Stimulated activated CD4-positive, alpha-beta T cell treated with anti-CD3 and anti-CD28 coated beads, TNF-alpha, amount 100 ng/mL, for 24 hours (primary cell): ENCODE data around the gene AGPAT3.
"Not testable (repeated sequence)": the region's sequence is repeated elsewhere in the genome, so short reads cannot be mapped to it uniquely, and the experiment has no call there.

Experiments used
- DNase-seq, 3 experiments: peaks; one replicate each; pipeline ENCODE4 v3.0.0-alpha.2; 2020; ENCODE audit warnings: low read depth in 3 of 3

Gene AGPAT3

GRCh38 chr21:43864962-43865539 lies at the start of gene AGPAT3:
Gene AGPAT3, plus strand, starts transcription at chr21:43865223. Its CDS starts 94,459 bp downstream, at chr21:43959682.
- DNase-seq, result peak in 2 of 3 experiments; percentile 19 to 28

- DNase-seq, result no peak
Measured at GRCh38 chr21:43815991-43816390, 49.0 kb upstream of the AGPAT3 start.

GRCh38 chr21:43816611-43817071 lies 48.4 kb upstream of the AGPAT3 start:
- no peak for DNase-seq

- DNase-seq, result no peak
Measured at GRCh38 chr21:43817157-43818086, 47.6 kb upstream of the AGPAT3 start.

GRCh38 chr21:43818685-43819084 lies 46.3 kb upstream of the AGPAT3 start:
- DNase-seq, result no peak

- no peak for DNase-seq
Measured at GRCh38 chr21:43819511-43820405, 45.3 kb upstream of the AGPAT3 start.

GRCh38 chr21:43820466-43820865 lies 44.6 kb upstream of the AGPAT3 start:
- no peak for DNase-seq

- DNase-seq, result not testable (repeated sequence)
Measured at GRCh38 chr21:43822166-43822565, 42.9 kb upstream of the AGPAT3 start.

- DNase-seq, result not testable (repeated sequence)
Measured at GRCh38 chr21:43822741-43823140, 42.3 kb upstream of the AGPAT3 start.

GRCh38 chr21:43824333-43825241 lies 40.4 kb upstream of the AGPAT3 start:
- no peak for DNase-seq

- DNase-seq, result no peak
Measured at GRCh38 chr21:43825242-43825935, 39.6 kb upstream of the AGPAT3 start.

- DNase-seq, result no peak
Measured at GRCh38 chr21:43825936-43826622, 38.9 kb upstream of the AGPAT3 start.

- no peak for DNase-seq
Measured at GRCh38 chr21:43826623-43826974, 38.4 kb upstream of the AGPAT3 start.

- no peak for DNase-seq
Measured at GRCh38 chr21:43827015-43827611, 37.9 kb upstream of the AGPAT3 start.

GRCh38 chr21:43829161-43829560 lies 35.9 kb upstream of the AGPAT3 start:
- no peak for DNase-seq

- no peak for DNase-seq
Measured at GRCh38 chr21:43829575-43830119, 35.4 kb upstream of the AGPAT3 start.

GRCh38 chr21:43832158-43832550 lies 32.9 kb upstream of the AGPAT3 start:
- DNase-seq, result no peak

- no peak for DNase-seq
Measured at GRCh38 chr21:43832648-43833047, 32.4 kb upstream of the AGPAT3 start.
